Measurements from ENCODE around the gene PYGO1.
A peak's percentile ranks its signal among the peaks of the same experiment; 100 is the strongest.
"Not testable (repeated sequence)": the region's sequence is repeated elsewhere in the genome, so short reads cannot be mapped to it uniquely, and the experiment has no call there.

The PYGO1 gene

DNA sequence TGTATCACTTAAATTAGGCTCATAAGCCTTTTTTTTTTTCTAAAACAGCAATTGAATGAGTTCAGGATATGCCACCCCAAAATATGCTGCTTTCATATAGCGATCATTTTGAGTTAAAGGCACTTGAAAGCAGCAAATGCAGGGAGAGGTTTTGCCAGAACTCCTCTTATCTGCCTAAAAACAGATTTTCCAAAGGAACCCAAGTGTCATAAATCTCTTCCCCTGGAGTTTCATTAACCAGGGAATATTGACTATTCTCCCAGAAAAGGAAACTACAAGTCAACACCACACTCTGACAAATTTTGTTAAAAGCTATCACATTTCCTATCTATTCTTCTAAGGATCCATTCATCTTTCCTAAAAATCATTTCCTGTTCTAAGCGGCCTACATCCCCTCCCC, 91.4 kb downstream of the PYGO1 start:
- no peak overlapping the region for H2AFZ ChIP-seq (ENCODE audit: low read depth, low read length, severe bottlenecking)
- TF ChIP-seq, protein P1, sequence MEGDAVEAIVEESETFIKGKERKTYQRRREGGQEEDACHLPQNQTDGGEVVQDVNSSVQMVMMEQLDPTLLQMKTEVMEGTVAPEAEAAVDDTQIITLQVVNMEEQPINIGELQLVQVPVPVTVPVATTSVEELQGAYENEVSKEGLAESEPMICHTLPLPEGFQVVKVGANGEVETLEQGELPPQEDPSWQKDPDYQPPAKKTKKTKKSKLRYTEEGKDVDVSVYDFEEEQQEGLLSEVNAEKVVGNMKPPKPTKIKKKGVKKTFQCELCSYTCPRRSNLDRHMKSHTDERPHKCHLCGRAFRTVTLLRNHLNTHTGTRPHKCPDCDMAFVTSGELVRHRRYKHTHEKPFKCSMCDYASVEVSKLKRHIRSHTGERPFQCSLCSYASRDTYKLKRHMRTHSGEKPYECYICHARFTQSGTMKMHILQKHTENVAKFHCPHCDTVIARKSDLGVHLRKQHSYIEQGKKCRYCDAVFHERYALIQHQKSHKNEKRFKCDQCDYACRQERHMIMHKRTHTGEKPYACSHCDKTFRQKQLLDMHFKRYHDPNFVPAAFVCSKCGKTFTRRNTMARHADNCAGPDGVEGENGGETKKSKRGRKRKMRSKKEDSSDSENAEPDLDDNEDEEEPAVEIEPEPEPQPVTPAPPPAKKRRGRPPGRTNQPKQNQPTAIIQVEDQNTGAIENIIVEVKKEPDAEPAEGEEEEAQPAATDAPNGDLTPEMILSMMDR (IDR thresholded peaks at IDR 0.05; ENCODE audit: insufficient read depth, low read length, poor library complexity, severe bottlenecking), result no peak
- no peak for TF ChIP-seq EZH2phosphoT487 (conservative IDR thresholded peaks at IDR 0.05; ENCODE audit: low read length)
- no peaks in the 10 kb centered on the region for H3K9me3 ChIP-seq (ENCODE audit: insufficient read depth, low read length)
- H4K20me1 ChIP-seq (ENCODE audit: low read depth, low read length), result no peaks in the 10 kb centered on the region
- H3K4me3 ChIP-seq (ENCODE audit: insufficient read depth, low read length, poor library complexity, severe bottlenecking), result no peak overlapping the region
- H3K36me3 ChIP-seq (ENCODE audit: low read length), result no peaks in the 10 kb centered on the region
- no peak overlapping the region for H3K27ac ChIP-seq (ENCODE audit: low read depth, low read length)
- no peaks in the 10 kb centered on the region for H3F3A ChIP-seq (ENCODE audit: insufficient read depth)
- no peaks in the 10 kb centered on the region for H3K9me2 ChIP-seq (replicated peaks; ENCODE audit: insufficient read depth, low read length)
- H3K79me2 ChIP-seq (ENCODE audit: insufficient read depth, low read length), result no peaks in the 10 kb centered on the region
- H3K4me2 ChIP-seq (ENCODE audit: low read depth, low read length, poor library complexity, severe bottlenecking), result no peak overlapping the region
- H3K9ac ChIP-seq (ENCODE audit: low read length), result no peak overlapping the region
- no peaks in the 10 kb centered on the region for H3K27me3 ChIP-seq (ENCODE audit: low read length)

DNA sequence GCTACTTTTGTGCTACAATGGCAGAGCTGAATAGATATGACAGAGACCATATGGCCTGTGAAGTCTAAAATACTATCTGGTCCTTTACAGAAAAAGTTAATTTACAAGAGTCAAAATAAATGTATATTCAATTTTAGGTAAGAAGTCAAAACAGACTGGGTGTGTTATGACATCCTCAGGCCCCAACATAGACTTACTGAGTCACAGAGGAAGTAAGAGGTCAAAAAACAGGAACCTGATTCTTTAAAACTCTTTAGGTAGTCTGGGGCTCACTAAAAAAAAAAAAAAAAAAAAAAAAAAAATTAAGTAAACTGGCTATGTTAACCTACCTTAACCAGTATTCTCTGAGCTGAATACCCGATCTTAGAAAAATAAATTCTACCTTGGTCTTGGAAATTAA, 93.2 kb downstream of the PYGO1 start:
- H3K9me2 ChIP-seq (replicated peaks; ENCODE audit: insufficient read depth, low read length), result no peaks in the 10 kb centered on the region
- H3K27ac ChIP-seq (ENCODE audit: low read depth, low read length), result no peak overlapping the region
- H3K27me3 ChIP-seq (ENCODE audit: low read length), result no peaks in the 10 kb centered on the region
- H3K9ac ChIP-seq (ENCODE audit: low read length), result no peak overlapping the region
- H3K9me3 ChIP-seq (ENCODE audit: insufficient read depth, low read length), result no peaks in the 10 kb centered on the region
- no peak overlapping the region for H3K4me3 ChIP-seq (ENCODE audit: insufficient read depth, low read length, poor library complexity, severe bottlenecking)
- H3K4me2 ChIP-seq (ENCODE audit: low read depth, low read length, poor library complexity, severe bottlenecking), result peak overlapping the region; percentile 20
- no peaks in the 10 kb centered on the region for H3F3A ChIP-seq (ENCODE audit: insufficient read depth)
- peak overlapping the region; percentile 37 for H2AFZ ChIP-seq (ENCODE audit: low read depth, low read length, severe bottlenecking)
- TF ChIP-seq, protein P1 (IDR thresholded peaks at IDR 0.05; ENCODE audit: insufficient read depth, low read length, poor library complexity, severe bottlenecking), result no peak
- TF ChIP-seq EZH2phosphoT487 (conservative IDR thresholded peaks at IDR 0.05; ENCODE audit: low read length), result no peak
- H3K79me2 ChIP-seq (ENCODE audit: insufficient read depth, low read length), result no peaks in the 10 kb centered on the region
- no peaks in the 10 kb centered on the region for H3K36me3 ChIP-seq (ENCODE audit: low read length)
- no peaks in the 10 kb centered on the region for H4K20me1 ChIP-seq (ENCODE audit: low read depth, low read length)

DNA sequence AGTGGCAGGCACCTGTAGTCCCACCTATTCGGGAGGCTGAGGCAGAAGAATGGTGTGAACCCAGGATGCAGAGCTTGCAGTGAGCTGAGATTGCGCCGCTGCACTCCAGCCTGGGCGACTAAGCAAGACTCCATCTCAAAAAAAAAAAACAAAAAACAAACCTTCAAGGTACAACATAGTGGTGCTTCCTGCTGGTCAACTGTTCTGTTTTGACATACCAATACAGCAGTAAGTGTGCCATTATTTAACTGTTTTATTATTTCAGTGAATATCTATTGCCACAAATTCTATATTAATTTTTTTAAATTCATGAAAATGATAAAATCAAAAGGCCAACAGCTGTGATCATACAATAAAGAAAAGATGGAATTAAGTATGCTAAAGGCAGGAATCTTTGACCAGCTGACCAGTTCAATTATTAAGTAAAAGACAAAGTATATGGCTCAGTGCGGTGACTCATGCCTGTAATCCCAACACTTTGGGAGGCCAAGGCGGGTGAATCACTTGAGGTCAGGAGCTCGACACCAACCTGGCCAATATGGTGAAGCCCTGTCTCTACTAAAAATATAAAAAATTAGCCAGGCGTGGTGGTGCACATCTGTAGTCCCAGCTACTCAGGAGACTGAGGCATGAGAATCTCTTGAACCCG, 99.1 kb downstream of the PYGO1 start:
- H3K9ac ChIP-seq (ENCODE audit: low read length); H3K27ac ChIP-seq (ENCODE audit: low read depth, low read length); H3K27me3 ChIP-seq (ENCODE audit: low read length); H3F3A ChIP-seq (ENCODE audit: insufficient read depth); H2AFZ ChIP-seq (ENCODE audit: low read depth, low read length, severe bottlenecking); H3K4me3 ChIP-seq (ENCODE audit: insufficient read depth, low read length, poor library complexity, severe bottlenecking); H3K9me2 ChIP-seq (replicated peaks; ENCODE audit: insufficient read depth, low read length); H3K4me2 ChIP-seq (ENCODE audit: low read depth, low read length, poor library complexity, severe bottlenecking); H3K36me3 ChIP-seq (ENCODE audit: low read length); H3K79me2 ChIP-seq (ENCODE audit: insufficient read depth, low read length); H4K20me1 ChIP-seq (ENCODE audit: low read depth, low read length); H3K9me3 ChIP-seq (ENCODE audit: insufficient read depth, low read length): not testable (repeated sequence)
